ENCODE results near the gene FAF1. TPM values are rescaled to one million over a fixed set of nuclear protein-coding genes. Genes with fewer than 3 reads are reported as not detected.
A peak's percentile ranks its signal among the peaks of the same experiment; 100 is the strongest.

The FAF1 gene
- total RNA-seq, 1 experiment from 2014 or later, result 73.2 TPM

DNA sequence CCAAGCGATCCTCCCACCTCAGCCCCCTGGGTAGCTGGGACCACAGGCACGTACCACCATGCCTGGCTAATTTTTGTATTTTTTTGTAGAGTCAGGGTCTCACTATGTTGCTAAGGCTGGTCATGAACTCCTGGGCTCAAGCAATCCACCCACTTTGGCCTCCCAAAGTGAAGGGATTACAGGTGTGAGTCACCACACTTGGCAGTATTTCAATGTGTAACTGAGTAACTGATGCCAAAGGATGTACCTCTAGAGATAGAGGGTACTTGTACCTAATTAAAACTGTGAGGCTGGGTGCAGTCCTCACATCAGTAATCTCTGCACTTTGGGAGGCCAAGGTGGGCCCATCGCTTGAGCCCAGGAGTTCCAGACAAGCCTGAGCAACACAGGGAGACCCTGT is 278.1 kb downstream of the FAF1 start:
- CTCF ChIA-PET, result no interaction called here
- H3K9me3 ChIP-seq (ENCODE audit: control insufficient read depth in 1 of 2, insufficient read depth in 1 of 2, low read depth in 1 of 2, low read length in 2 of 2), result no peaks in the 10 kb centered on the region
- H2AFZ ChIP-seq (ENCODE audit: low read depth, low read length, poor library complexity, severe bottlenecking), result no peak overlapping the region
- H3K79me2 ChIP-seq (ENCODE audit: insufficient read depth, low read length), result no peaks in the 10 kb centered on the region
- DNase-seq (ENCODE audit: low read depth, low spot score), result peak; percentile 8
- no peak for ATAC-seq
- intact Hi-C loops (cut with micrococcal nuclease), result no loop called here
- no peaks in the 10 kb centered on the region for H4K20me1 ChIP-seq (ENCODE audit: insufficient read depth)
- no peak overlapping the region for H3K9ac ChIP-seq (ENCODE audit: low read length)
- no peaks in the 10 kb centered on the region for H3K27me3 ChIP-seq (ENCODE audit: insufficient read depth, low read length)
- peaks cover 5 to 13% of the 10 kb centered on the region in 2 experiments; a peak in 2 of 4 replicates for H3K4me1 ChIP-seq (ENCODE audit: control insufficient read depth in 1 of 2, insufficient read depth in 2 of 2, low read length in 2 of 2)
- 0 out of 2 replicates have a peak, but pooled peaks have one; percentile 14 for TF ChIP-seq FOSL1 (IDR thresholded peaks at IDR 0.05; ENCODE audit: low read depth)
- TF ChIP-seq EZH2 (IDR thresholded peaks at IDR 0.05), result no peak
- no peak for TF ChIP-seq JUND (IDR thresholded peaks at IDR 0.05)
- TF ChIP-seq SIN3A (IDR thresholded peaks at IDR 0.05; ENCODE audit: low read depth), result no peak
- no peak for TF ChIP-seq POLR2A (IDR thresholded peaks at IDR 0.05; ENCODE audit: borderline replicate concordance, extremely low read depth, insufficient read depth, insufficient read length)
- TF ChIP-seq CBX3 (IDR thresholded peaks at IDR 0.05; ENCODE audit: low read depth), result 0 out of 2 replicates have a peak, but pooled peaks have one; percentile 29
- TF ChIP-seq RAD21 (IDR thresholded peaks at IDR 0.05; ENCODE audit: low read depth), result no peak
- no peak for TF ChIP-seq TCF7L2 (IDR thresholded peaks at IDR 0.05; ENCODE audit: borderline replicate concordance, extremely low read depth, insufficient read depth, insufficient read length)
- TF ChIP-seq EZH2phosphoT487 (IDR thresholded peaks at IDR 0.05; ENCODE audit: borderline replicate concordance), result no peak
- no peaks in the 10 kb centered on the region for H3K9me2 ChIP-seq (ENCODE audit: insufficient read depth)
- H3K4me3 ChIP-seq (replicated peaks in 1 of 2; ENCODE audit: low read depth in 1 of 2, low read length in 2 of 2), result no peak overlapping the region
- RAD21 ChIA-PET (ENCODE audit: low non-redundant PET in 1 of 2, low total read pairs in 2 of 2, uncharacterized antibody in 2 of 2, unreplicated experiment in 2 of 2), result no interaction called here
- no TSS peak for BruUV-seq (replicated peaks)
- POLR2A ChIA-PET, result no interaction called here
- H3K4me2 ChIP-seq (ENCODE audit: low read length), result no peak overlapping the region
- H3K36me3 ChIP-seq (ENCODE audit: control insufficient read depth in 1 of 2, insufficient read depth in 2 of 2, low read length in 2 of 2), result no peaks in the 10 kb centered on the region
- H3K27ac ChIP-seq (ENCODE audit: low read depth, low read length), result no peak overlapping the region

- ChIA-PET RAD21 (ENCODE audit: low non-redundant PET in 1 of 2, low total read pairs in 2 of 2, uncharacterized antibody in 2 of 2, unreplicated experiment in 2 of 2) (no interaction called here), POLR2A (no interaction called here), CTCF (interaction anchor here (0.7 kb wide), 1 partner anchor 20 kb away, joined by 3 read pairs; no protein-coding TSS in a partner anchor)
- no peak for TF ChIP-seq EZH2phosphoT487 (IDR thresholded peaks at IDR 0.05; ENCODE audit: borderline replicate concordance)
- Histone ChIP-seq H3K79me2 (ENCODE audit: insufficient read depth, low read length) (peaks cover 4% of the 10 kb centered on the region; the same call in 1 of the 2 replicates), H3K9ac (ENCODE audit: low read length) (no peak overlapping the region), H3K27me3 (ENCODE audit: insufficient read depth, low read length) (no peaks in the 10 kb centered on the region), H3K4me2 (ENCODE audit: low read length) (no peak overlapping the region), H3K9me2 (ENCODE audit: insufficient read depth) (no peaks in the 10 kb centered on the region), H2AFZ (ENCODE audit: low read depth, low read length, poor library complexity, severe bottlenecking) (no peak overlapping the region), H3K4me1 (ENCODE audit: control insufficient read depth in 1 of 2, insufficient read depth in 2 of 2, low read length in 2 of 2) (peaks cover 3 to 4% of the 10 kb centered on the region in 2 experiments; a peak in 2 of 4 replicates), H3K4me3 (replicated peaks in 1 of 2; ENCODE audit: low read depth in 1 of 2, low read length in 2 of 2) (no peak overlapping the region), H4K20me1 (ENCODE audit: insufficient read depth) (no peaks in the 10 kb centered on the region), H3K9me3 (ENCODE audit: control insufficient read depth in 1 of 2, insufficient read depth in 1 of 2, low read depth in 1 of 2, low read length in 2 of 2) (no peaks in the 10 kb centered on the region), H3K27ac (ENCODE audit: low read depth, low read length) (no peak overlapping the region), H3K36me3 (ENCODE audit: control insufficient read depth in 1 of 2, insufficient read depth in 2 of 2, low read length in 2 of 2) (no peaks in the 10 kb centered on the region)
- intact Hi-C loops (cut with micrococcal nuclease), result no loop called here
- ATAC-seq, result no peak
- no TSS peak for BruUV-seq (replicated peaks)
- DNase-seq (ENCODE audit: low read depth, low spot score), result no peak
Observed at GRCh38 chr1:50667710-50668356, 292.2 kb downstream of the FAF1 start.
